Natural killer cell (primary cell): ENCODE results near the gene PUSL1. TPM values are rescaled to one million over a fixed set of nuclear protein-coding genes. Genes with fewer than 3 reads are reported as not detected.
A peak's percentile ranks its signal among the peaks of the same experiment; 100 is the strongest.

ENCODE experiments used
- ATAC-seq, 3 donors: fragments of 150-1000 bp in 2 of 3; fragments of 200-7000 bp in 1 of 3; cut with Tn5 transposase; 1 replicate in 1 of 3; 2 replicates in 2 of 3; pipeline ENCODE4 v1.10.0; 2021; ENCODE audit warnings: mild to moderate bottlenecking in 2 of 3, moderate library complexity in 2 of 3
- DNase-seq, 2 donors: peaks; one replicate each; pipeline versions ENCODE4 v3.0.0 to v3.0.0-alpha.2; 2013 to 2021; ENCODE audit warnings: mixed read lengths in 1 of 2
- H3K27ac ChIP-seq: one replicate; pipeline ENCODE4 v1.5.1; 2013; ENCODE audit warnings: mild to moderate bottlenecking, low read length
- H3K27me3 ChIP-seq: one replicate; pipeline ENCODE4 v1.6.1; 2013; ENCODE audit warnings: low read length; ENCODE audit not compliant: control insufficient read depth, insufficient read depth
- H3K36me3 ChIP-seq: one replicate; pipeline ENCODE4 v1.6.1; 2013; ENCODE audit warnings: low read length; ENCODE audit not compliant: control insufficient read depth, insufficient read depth
- H3K4me1 ChIP-seq: one replicate; pipeline ENCODE4 v1.6.1; 2013; ENCODE audit warnings: low read length; ENCODE audit not compliant: control insufficient read depth, insufficient read depth
- H3K4me3 ChIP-seq: one replicate; pipeline ENCODE4 v1.5.1; 2013; ENCODE audit warnings: low read length
- H3K9me3 ChIP-seq: one replicate; pipeline ENCODE4 v1.6.1; 2013; ENCODE audit warnings: low read length; ENCODE audit not compliant: control insufficient read depth, insufficient read depth
- H3K27ac Mint-ChIP-seq, 2 donors: one replicate each; pipeline ENCODE4 v1.8.0; 2022; ENCODE audit warnings: mild to moderate bottlenecking in 2 of 2, mixed read lengths in 2 of 2, moderate library complexity in 1 of 2
- H3K27me3 Mint-ChIP-seq, 2 donors: one replicate each; pipeline ENCODE4 v1.8.0; 2022; ENCODE audit warnings: low read depth in 2 of 2, mixed read lengths in 2 of 2
- H3K36me3 Mint-ChIP-seq: one replicate; pipeline ENCODE4 v1.8.0; 2022; ENCODE audit warnings: mixed read lengths
- H3K4me1 Mint-ChIP-seq, 2 donors: one replicate each; pipeline ENCODE4 v1.8.0; 2022; ENCODE audit warnings: mixed read lengths in 2 of 2
- H3K4me3 Mint-ChIP-seq: one replicate; pipeline ENCODE4 v1.8.0; 2022; ENCODE audit warnings: mild to moderate bottlenecking, moderate library complexity, mixed read lengths
- H3K9me3 Mint-ChIP-seq, 2 donors: one replicate each; pipeline ENCODE4 v1.8.0; 2022; ENCODE audit warnings: mixed read lengths in 2 of 2
- CTCF ChIP-seq: fragments of 200-600 bp; IDR thresholded peaks from one replicate; pipeline ENCODE4 v1.8.0; 2022; ENCODE audit warnings: antibody characterized with exemption
- WGBS: methylation state at CpG from one replicate; pipeline ENCODE4 v1.1.7; 2013; ENCODE audit warnings: missing lambda C conversion rate; ENCODE audit not compliant: insufficient coverage; 5-methylcytosine and 5-hydroxymethylcytosine counted together
- intact Hi-C: fragments of 100-400 bp; cut with micrococcal nuclease; formaldehyde crosslinking; loops from one replicate; pipeline ENCODE4 v1.14.2; 2022
- total RNA-seq, 4 donors: library from RNA; stranded (reverse); fragments of 120-200 nt in 1 of 4; gene quantifications; one replicate each; pipeline versions ENCODE4 v1.2.3 to v1.2.4, GENCODE V29; 2013 to 2022

The PUSL1 gene
- total RNA-seq, 3 donors from 2014 or later (not counting 1 experiment from before 2014, with no cell fraction given) = 11.1 to 13.0 (median 12.9) TPM

- 98% methylated on average over 28 of the region's 28 CpGs for WGBS
- H3K4me3 Mint-ChIP-seq = no peak overlapping the region
- no peak overlapping the region for H3K27ac ChIP-seq
- peaks cover 2% of the 10 kb centered on the region for H3K36me3 ChIP-seq
- intact Hi-C loops = no loop called here
- no peaks in the 10 kb centered on the region for H3K9me3 ChIP-seq
- H3K36me3 Mint-ChIP-seq = no peaks in the 10 kb centered on the region
- no peaks in the 10 kb centered on the region for H3K27me3 Mint-ChIP-seq
- no peak overlapping the region for H3K27ac Mint-ChIP-seq
- H3K4me1 Mint-ChIP-seq = peaks cover 0 to 14% of the 10 kb centered on the region in 2 donors
- H3K27me3 ChIP-seq = no peaks in the 10 kb centered on the region
- DNase-seq (no peak), ATAC-seq (no peak)
- TF ChIP-seq CTCF = no peak
- no peak overlapping the region for H3K4me3 ChIP-seq
- H3K9me3 Mint-ChIP-seq = no peaks in the 10 kb centered on the region
- H3K4me1 ChIP-seq = no peaks in the 10 kb centered on the region
These were observed 33.7 kb downstream of the PUSL1 start for GRCh38 chr1:1342061-1342562.

GRCh38 chr1:1342584-1343115, 34.3 kb downstream of the PUSL1 start:
- Mint-ChIP-seq H3K4me1 (peaks cover 0 to 19% of the 10 kb centered on the region in 2 donors), H3K27ac (peak overlapping the region in 1 of 2 donors; percentile 33), H3K9me3 (no peaks in the 10 kb centered on the region), H3K36me3 (no peaks in the 10 kb centered on the region), H3K4me3 (no peak overlapping the region), H3K27me3 (no peaks in the 10 kb centered on the region)
- no peaks in the 10 kb centered on the region for H3K9me3 ChIP-seq
- no peaks in the 10 kb centered on the region for H3K27me3 ChIP-seq
- no peak overlapping the region for H3K27ac ChIP-seq
- intact Hi-C loops = no loop called here
- H3K4me1 ChIP-seq = peaks cover 3% of the 10 kb centered on the region
- no peak for TF ChIP-seq CTCF
- no peak for ATAC-seq
- peaks cover 2% of the 10 kb centered on the region for H3K36me3 ChIP-seq
- WGBS = 90% methylated on average over 18 of the region's 18 CpGs
- no peak overlapping the region for H3K4me3 ChIP-seq
- DNase-seq = no peak

DNA sequence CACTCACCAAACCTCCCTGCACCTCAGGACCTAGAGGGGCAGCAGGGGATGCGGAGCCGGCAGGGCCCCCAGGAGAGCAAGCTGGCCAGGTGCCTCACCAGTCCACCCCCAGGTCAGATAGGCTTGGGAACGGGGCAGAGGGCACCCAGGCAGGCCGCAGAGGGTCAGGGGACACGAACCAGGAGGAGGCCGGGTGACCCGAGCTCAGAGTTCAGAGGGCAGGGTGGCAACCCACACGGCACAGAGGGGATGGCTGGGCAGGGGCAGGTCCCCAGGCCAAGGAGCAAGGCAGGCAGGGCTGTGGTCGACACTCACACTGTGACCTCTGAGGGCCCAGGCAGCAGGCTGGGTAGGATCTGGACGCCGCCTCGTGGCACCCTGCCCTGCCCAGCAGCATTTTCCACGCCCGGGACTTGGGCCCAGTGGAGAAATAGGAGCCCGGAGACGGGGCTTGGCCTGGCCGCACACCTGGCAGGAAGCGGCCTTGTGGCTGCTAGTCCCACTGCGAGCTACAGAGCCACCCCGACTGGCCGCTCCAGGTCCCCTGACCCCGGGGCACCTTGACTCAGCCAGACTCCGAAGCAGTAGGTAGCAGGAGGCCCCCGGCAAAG, 35.5 kb downstream of the PUSL1 start:
- TF ChIP-seq CTCF = no peak
- intact Hi-C loops = no loop called here
- H3K27me3 Mint-ChIP-seq = no peaks in the 10 kb centered on the region
- no peaks in the 10 kb centered on the region for H3K36me3 Mint-ChIP-seq
- H3K4me3 Mint-ChIP-seq = no peak overlapping the region
- H3K4me1 Mint-ChIP-seq = peaks cover 0 to 26% of the 10 kb centered on the region in 2 donors
- Histone ChIP-seq H3K4me1 (peaks cover 11% of the 10 kb centered on the region), H3K9me3 (no peaks in the 10 kb centered on the region), H3K4me3 (no peak overlapping the region), H3K27ac (no peak overlapping the region), H3K36me3 (peaks cover 2% of the 10 kb centered on the region), H3K27me3 (no peaks in the 10 kb centered on the region)
- ATAC-seq (no peak), DNase-seq (no peak)
- 90% methylated on average over 24 of the region's 24 CpGs for WGBS
- H3K27ac Mint-ChIP-seq = peak overlapping the region in 1 of 2 donors; percentile 33
- H3K9me3 Mint-ChIP-seq = no peaks in the 10 kb centered on the region
